Neural progenitor cell (in vitro differentiated cells): ENCODE measurements around the gene KIF2C. TPM values are rescaled to one million over a fixed set of nuclear protein-coding genes. Genes with fewer than 3 reads are reported as not detected.

Experiments used
- DNase-seq: peaks from one replicate; pipeline ENCODE4 v3.0.0-alpha.2; 2016; ENCODE audit warnings: low spot score
- H2AFZ ChIP-seq: fragments of 200-600 bp; sonication (generic); replicated peaks from 2 replicates; pipeline ENCODE4 v1.6.1; 2016; ENCODE audit warnings: antibody characterized with exemption
- H3F3A ChIP-seq: fragments of 200-600 bp; sonication (generic); 2 replicates; pipeline ENCODE4 v1.6.1; 2016; ENCODE audit warnings: antibody characterized with exemption, low read depth
- H3K27ac ChIP-seq: fragments of 200-600 bp; sonication (generic); 2 replicates; pipeline ENCODE4 v1.5.1; 2016; ENCODE audit warnings: mild to moderate bottlenecking
- H3K27me3 ChIP-seq: fragments of 200-600 bp; sonication (generic); 2 replicates; pipeline ENCODE4 v1.6.1; 2016; ENCODE audit warnings: mild to moderate bottlenecking, moderate library complexity
- H3K36me3 ChIP-seq: fragments of 200-600 bp; sonication (generic); 2 replicates; pipeline ENCODE4 v1.5.1; 2016
- H3K4me1 ChIP-seq: fragments of 200-600 bp; sonication (generic); 2 replicates; pipeline ENCODE4 v1.6.1; 2016; ENCODE audit warnings: mixed run types
- H3K4me2 ChIP-seq: fragments of 200-600 bp; sonication (generic); 2 replicates; pipeline ENCODE4 v1.6.1; 2016
- H3K4me3 ChIP-seq: fragments of 200-600 bp; sonication (generic); 2 replicates; pipeline ENCODE4 v1.5.1; 2016
- H3K79me2 ChIP-seq: fragments of 200-600 bp; sonication (generic); 2 replicates; pipeline ENCODE4 v1.6.1; 2016; ENCODE audit warnings: low read depth
- H3K9ac ChIP-seq: fragments of 200-600 bp; sonication (generic); 2 replicates; pipeline ENCODE4 v1.6.1; 2016
- H3K9me3 ChIP-seq: fragments of 200-600 bp; sonication (generic); 2 replicates; pipeline ENCODE4 v1.5.1; 2016; ENCODE audit warnings: low read depth
- H4K20me1 ChIP-seq: fragments of 200-600 bp; sonication (generic); 2 replicates; pipeline ENCODE4 v1.6.1; 2016; ENCODE audit warnings: low read depth
- H3K27ac Mint-ChIP-seq: 3 replicates; pipeline ENCODE4 v1.8.0; 2021; ENCODE audit warnings: mixed read lengths
- H3K27me3 Mint-ChIP-seq: 2 replicates; pipeline ENCODE4 v1.8.0; 2022; ENCODE audit warnings: low read depth, mild to moderate bottlenecking, inconsistent platforms, moderate library complexity, mixed read lengths; ENCODE audit not compliant: insufficient read depth
- H3K36me3 Mint-ChIP-seq: 3 replicates; pipeline ENCODE4 v1.8.0; 2021; ENCODE audit warnings: mixed read lengths
- H3K4me1 Mint-ChIP-seq: 3 replicates; pipeline ENCODE4 v1.8.0; 2021; ENCODE audit warnings: mixed read lengths
- H3K4me3 Mint-ChIP-seq: 3 replicates; pipeline ENCODE4 v1.8.0; 2021; ENCODE audit warnings: mild to moderate bottlenecking, moderate library complexity, mixed read lengths
- H3K9me3 Mint-ChIP-seq: 3 replicates; pipeline ENCODE4 v1.8.0; 2020; ENCODE audit warnings: mixed read lengths
- CTCF ChIP-seq: fragments of 200-600 bp; sonication (generic); IDR thresholded peaks from 2 replicates; pipeline ENCODE4 v1.5.1; 2017; ENCODE audit warnings: antibody characterized with exemption, mild to moderate bottlenecking
- EZH2 ChIP-seq: fragments of 200-600 bp; sonication (generic); IDR thresholded peaks from 2 replicates; pipeline ENCODE4 v1.6.1; 2017; ENCODE audit warnings: antibody characterized with exemption, mild to moderate bottlenecking, moderate library complexity
- EZH2phosphoT487 ChIP-seq: fragments of 200-600 bp; sonication (generic); IDR thresholded peaks from 2 replicates; pipeline ENCODE4 v1.6.1; 2017; ENCODE audit warnings: antibody characterized with exemption
- total RNA-seq: library from RNA; depleted of rRNA; stranded (reverse); fragments of >200 nt; gene quantifications from 2 replicates; pipeline ENCODE4 v1.2.3, GENCODE V29; 2015; ENCODE audit warnings: low replicate concordance

KIF2C gene
- total RNA-seq, 1 donor from 2014 or later, result 133 TPM

GRCh38 chr1:44775930-44776729 lies 36.5 kb downstream of the KIF2C start:
- Histone ChIP-seq H2AFZ (no peak overlapping the region), H3K27me3 (no peaks in the 10 kb centered on the region), H3K9me3 (no peaks in the 10 kb centered on the region), H3K4me2 (peak overlapping the region; percentile 99), H4K20me1 (peaks cover 45% of the 10 kb centered on the region), H3K79me2 (peaks cover 45% of the 10 kb centered on the region), H3K9ac (peak overlapping the region; percentile 93), H3K27ac (peak overlapping the region; percentile 84), H3K36me3 (peaks cover 8% of the 10 kb centered on the region), H3K4me1 (peaks cover 16% of the 10 kb centered on the region), H3K4me3 (peak overlapping the region; percentile 93), H3F3A (peaks cover 67% of the 10 kb centered on the region)
- Mint-ChIP-seq H3K27ac (peak overlapping the region; percentile 18), H3K9me3 (no peaks in the 10 kb centered on the region), H3K36me3 (peaks cover 26% of the 10 kb centered on the region), H3K4me3 (peak overlapping the region; percentile 93), H3K4me1 (peaks cover 27% of the 10 kb centered on the region), H3K27me3 (peaks cover 10% of the 10 kb centered on the region)
- DNase-seq, result no peak
- TF ChIP-seq EZH2phosphoT487, result no peak
- no peak for TF ChIP-seq EZH2
- TF ChIP-seq CTCF, result no peak

GRCh38 chr1:44776730-44777068 lies 37.1 kb downstream of the KIF2C start:
- no peak overlapping the region for H3K27ac Mint-ChIP-seq
- peaks cover 31% of the 10 kb centered on the region for H3K36me3 Mint-ChIP-seq
- H3K4me3 Mint-ChIP-seq, result peak overlapping the region; percentile 93
- Histone ChIP-seq H3K4me3 (peak overlapping the region; percentile 93), H3F3A (peaks cover 73% of the 10 kb centered on the region), H3K36me3 (peaks cover 8% of the 10 kb centered on the region), H2AFZ (no peak overlapping the region), H3K4me2 (peak overlapping the region; percentile 99), H4K20me1 (peaks cover 45% of the 10 kb centered on the region), H3K9ac (peak overlapping the region; percentile 93), H3K27ac (peak overlapping the region; percentile 62), H3K79me2 (peaks cover 45% of the 10 kb centered on the region), H3K4me1 (peaks cover 16% of the 10 kb centered on the region), H3K9me3 (no peaks in the 10 kb centered on the region), H3K27me3 (no peaks in the 10 kb centered on the region)
- TF ChIP-seq EZH2 (no peak), EZH2phosphoT487 (no peak), CTCF (no peak)
- H3K27me3 Mint-ChIP-seq, result peaks cover 7% of the 10 kb centered on the region
- H3K4me1 Mint-ChIP-seq, result peaks cover 27% of the 10 kb centered on the region
- no peak for DNase-seq
- no peaks in the 10 kb centered on the region for H3K9me3 Mint-ChIP-seq

GRCh38 chr1:44777547-44777946 lies 37.9 kb downstream of the KIF2C start:
- H3K4me1 Mint-ChIP-seq, result peaks cover 27% of the 10 kb centered on the region
- peaks cover 8% of the 10 kb centered on the region for H3K36me3 ChIP-seq
- peaks cover 31% of the 10 kb centered on the region for H3K36me3 Mint-ChIP-seq
- H3K9me3 Mint-ChIP-seq, result no peaks in the 10 kb centered on the region
- H3K27ac ChIP-seq, result peak overlapping the region; percentile 62
- peak overlapping the region; percentile 93 for H3K4me3 ChIP-seq
- no peak for TF ChIP-seq EZH2phosphoT487
- no peak for TF ChIP-seq CTCF
- TF ChIP-seq EZH2, result no peak
- no peaks in the 10 kb centered on the region for H3K9me3 ChIP-seq
- H3K4me2 ChIP-seq, result peak overlapping the region; percentile 99
- no peaks in the 10 kb centered on the region for H3K27me3 ChIP-seq
- DNase-seq, result no peak
- H3K27me3 Mint-ChIP-seq, result peaks cover 7% of the 10 kb centered on the region
- peaks cover 45% of the 10 kb centered on the region for H3K79me2 ChIP-seq
- H3K27ac Mint-ChIP-seq, result peak overlapping the region; percentile 12
- H3K4me1 ChIP-seq, result peaks cover 16% of the 10 kb centered on the region
- H3F3A ChIP-seq, result peaks cover 79% of the 10 kb centered on the region
- no peak overlapping the region for H2AFZ ChIP-seq
- peaks cover 45% of the 10 kb centered on the region for H4K20me1 ChIP-seq
- H3K4me3 Mint-ChIP-seq, result peak overlapping the region; percentile 93
- no peak overlapping the region for H3K9ac ChIP-seq
